CD4-positive, alpha-beta T cell treated with Interleukin-21 for 1 hour (primary cell): ENCODE measurements around the gene WNT5B.
"Not testable (repeated sequence)": the region's sequence is repeated elsewhere in the genome, so short reads cannot be mapped to it uniquely, and the experiment has no call there.

Experiments used
- DNase-seq: peaks from one replicate; pipeline ENCODE4 v3.0.0-alpha.2; 2020

The WNT5B gene

GRCh38 chr12:1692895-1693610 is 64.0 kb downstream of the WNT5B start:
- DNase-seq, result no peak

- DNase-seq, result not testable (repeated sequence)
Observed at GRCh38 chr12:1695097-1695496, 66.1 kb downstream of the WNT5B start.

- DNase-seq, result no peak
Observed at GRCh38 chr12:1695886-1696670, 67.0 kb downstream of the WNT5B start.

GRCh38 chr12:1696800-1697199 is 67.8 kb downstream of the WNT5B start:
- DNase-seq, result no peak
